ENCODE measurements around the gene FARS2.

DNA sequence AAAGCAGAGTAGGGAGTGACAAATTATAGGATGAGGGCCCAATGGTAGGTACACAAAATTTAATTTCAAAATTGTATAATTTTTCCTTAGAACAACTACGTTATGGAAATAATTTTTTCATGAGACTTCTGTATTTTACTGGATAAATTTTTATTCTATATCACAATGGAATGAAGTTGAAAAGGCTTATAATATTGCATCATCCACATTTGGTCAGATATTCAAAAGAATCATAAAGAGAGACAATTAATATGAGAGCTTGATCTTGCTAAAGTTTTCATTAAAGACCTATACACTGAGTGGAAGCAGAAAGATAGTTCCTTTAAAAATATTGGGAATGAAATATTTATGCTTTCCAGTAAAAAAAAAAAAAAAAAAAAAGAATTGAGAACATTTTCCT, 242.8 kb downstream of the FARS2 start:
- TF ChIP-seq, protein P1, sequence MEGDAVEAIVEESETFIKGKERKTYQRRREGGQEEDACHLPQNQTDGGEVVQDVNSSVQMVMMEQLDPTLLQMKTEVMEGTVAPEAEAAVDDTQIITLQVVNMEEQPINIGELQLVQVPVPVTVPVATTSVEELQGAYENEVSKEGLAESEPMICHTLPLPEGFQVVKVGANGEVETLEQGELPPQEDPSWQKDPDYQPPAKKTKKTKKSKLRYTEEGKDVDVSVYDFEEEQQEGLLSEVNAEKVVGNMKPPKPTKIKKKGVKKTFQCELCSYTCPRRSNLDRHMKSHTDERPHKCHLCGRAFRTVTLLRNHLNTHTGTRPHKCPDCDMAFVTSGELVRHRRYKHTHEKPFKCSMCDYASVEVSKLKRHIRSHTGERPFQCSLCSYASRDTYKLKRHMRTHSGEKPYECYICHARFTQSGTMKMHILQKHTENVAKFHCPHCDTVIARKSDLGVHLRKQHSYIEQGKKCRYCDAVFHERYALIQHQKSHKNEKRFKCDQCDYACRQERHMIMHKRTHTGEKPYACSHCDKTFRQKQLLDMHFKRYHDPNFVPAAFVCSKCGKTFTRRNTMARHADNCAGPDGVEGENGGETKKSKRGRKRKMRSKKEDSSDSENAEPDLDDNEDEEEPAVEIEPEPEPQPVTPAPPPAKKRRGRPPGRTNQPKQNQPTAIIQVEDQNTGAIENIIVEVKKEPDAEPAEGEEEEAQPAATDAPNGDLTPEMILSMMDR (IDR thresholded peaks at IDR 0.05) = no peak
- TF ChIP-seq EZH2 (IDR thresholded peaks at IDR 0.05; ENCODE audit: borderline replicate concordance, insufficient read depth, low read depth, low read length, poor library complexity, severe bottlenecking) = no peak
